Activated B cell treated with CpG ODN at 0.5 μM for 24 hours (primary cell): ENCODE results near the gene CAV3. TPM values are rescaled to one million over a fixed set of nuclear protein-coding genes. Genes with fewer than 3 reads are reported as not detected.

Source experiments
- ATAC-seq: fragments of 200-7000 bp; cut with Tn5 transposase; one replicate; pipeline ENCODE4 v1.10.0; 2021; ENCODE audit warnings: low read depth, mild to moderate bottlenecking, moderate library complexity
- CTCF ChIA-PET: fragments of 350-600 bp; sonication (Branson Sonifier 250); formaldehyde crosslinking; loops from one replicate; lab custom pipeline; 2021; ENCODE audit warnings: antibody characterized with exemption; lab: Charles Lee
- POLR2A ChIA-PET: fragments of 350-600 bp; sonication (Branson Sonifier 250); formaldehyde crosslinking; loops from one replicate; lab custom pipeline; 2021; ENCODE audit warnings: antibody characterized with exemption; lab: Charles Lee
- DNase-seq: peaks from one replicate; pipeline ENCODE4 v3.0.0; 2022
- H3K27ac Mint-ChIP-seq: one replicate; pipeline ENCODE4 v1.8.0; 2020; ENCODE audit warnings: mixed read lengths
- H3K27me3 Mint-ChIP-seq: one replicate; pipeline ENCODE4 v1.8.0; 2021; ENCODE audit warnings: mixed read lengths
- H3K36me3 Mint-ChIP-seq: one replicate; pipeline ENCODE4 v1.8.0; 2021; ENCODE audit warnings: low read depth, mixed read lengths
- H3K4me1 Mint-ChIP-seq: one replicate; pipeline ENCODE4 v1.8.0; 2021; ENCODE audit warnings: mixed read lengths
- H3K4me3 Mint-ChIP-seq: one replicate; pipeline ENCODE4 v1.8.0; 2020; ENCODE audit warnings: mild to moderate bottlenecking, mixed read lengths
- H3K9me3 Mint-ChIP-seq: one replicate; pipeline ENCODE4 v1.8.0; 2020; ENCODE audit warnings: mixed read lengths
- intact Hi-C: fragments of 100-400 bp; cut with micrococcal nuclease; formaldehyde crosslinking; loops from one replicate; pipeline ENCODE4 v1.15.1; 2024
- total RNA-seq: library from RNA; stranded (reverse); gene quantifications from 2 replicates; pipeline ENCODE4 v1.2.3, GENCODE V29; 2022
- TF ChIP-seq, protein P1 (sequence below): fragments of 200-600 bp; IDR thresholded peaks from one replicate; pipeline ENCODE4 v1.8.0; 2022; ENCODE audit warnings: antibody characterized with exemption, mild to moderate bottlenecking

The CAV3 gene
- total RNA-seq, 1 donor from 2014 or later: not detected

DNA sequence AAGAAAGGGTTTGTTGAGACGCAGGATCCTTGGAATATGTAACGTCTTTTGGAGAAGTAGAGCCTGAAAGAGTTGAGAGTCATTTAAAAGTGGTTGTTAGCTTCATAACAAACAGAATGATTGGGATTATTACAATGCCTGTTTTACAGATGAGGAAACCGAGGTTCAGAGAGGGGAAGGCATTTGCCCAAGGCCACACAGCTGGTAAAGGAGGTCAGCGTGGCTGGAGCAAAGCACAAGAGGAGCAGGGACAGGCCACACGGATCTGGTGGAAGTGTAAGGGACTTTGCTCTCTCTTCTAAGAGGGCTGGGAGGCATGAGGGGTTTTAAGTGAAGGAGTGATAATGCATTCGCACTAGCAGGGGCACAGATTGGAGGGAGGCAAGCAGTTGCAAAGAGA is 42.0 kb downstream of the CAV3 start:
- DNase-seq: no peak
- ATAC-seq: no peak
- ChIA-PET CTCF (no interaction called here), POLR2A (no interaction called here)
- Mint-ChIP-seq H3K9me3 (no peaks in the 10 kb centered on the region), H3K27me3 (peaks cover 27% of the 10 kb centered on the region), H3K4me3 (no peak overlapping the region), H3K36me3 (no peaks in the 10 kb centered on the region), H3K27ac (no peak overlapping the region), H3K4me1 (no peaks in the 10 kb centered on the region)
- TF ChIP-seq, protein P1, sequence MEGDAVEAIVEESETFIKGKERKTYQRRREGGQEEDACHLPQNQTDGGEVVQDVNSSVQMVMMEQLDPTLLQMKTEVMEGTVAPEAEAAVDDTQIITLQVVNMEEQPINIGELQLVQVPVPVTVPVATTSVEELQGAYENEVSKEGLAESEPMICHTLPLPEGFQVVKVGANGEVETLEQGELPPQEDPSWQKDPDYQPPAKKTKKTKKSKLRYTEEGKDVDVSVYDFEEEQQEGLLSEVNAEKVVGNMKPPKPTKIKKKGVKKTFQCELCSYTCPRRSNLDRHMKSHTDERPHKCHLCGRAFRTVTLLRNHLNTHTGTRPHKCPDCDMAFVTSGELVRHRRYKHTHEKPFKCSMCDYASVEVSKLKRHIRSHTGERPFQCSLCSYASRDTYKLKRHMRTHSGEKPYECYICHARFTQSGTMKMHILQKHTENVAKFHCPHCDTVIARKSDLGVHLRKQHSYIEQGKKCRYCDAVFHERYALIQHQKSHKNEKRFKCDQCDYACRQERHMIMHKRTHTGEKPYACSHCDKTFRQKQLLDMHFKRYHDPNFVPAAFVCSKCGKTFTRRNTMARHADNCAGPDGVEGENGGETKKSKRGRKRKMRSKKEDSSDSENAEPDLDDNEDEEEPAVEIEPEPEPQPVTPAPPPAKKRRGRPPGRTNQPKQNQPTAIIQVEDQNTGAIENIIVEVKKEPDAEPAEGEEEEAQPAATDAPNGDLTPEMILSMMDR: no peak
- intact Hi-C loops: no loop called here

DNA sequence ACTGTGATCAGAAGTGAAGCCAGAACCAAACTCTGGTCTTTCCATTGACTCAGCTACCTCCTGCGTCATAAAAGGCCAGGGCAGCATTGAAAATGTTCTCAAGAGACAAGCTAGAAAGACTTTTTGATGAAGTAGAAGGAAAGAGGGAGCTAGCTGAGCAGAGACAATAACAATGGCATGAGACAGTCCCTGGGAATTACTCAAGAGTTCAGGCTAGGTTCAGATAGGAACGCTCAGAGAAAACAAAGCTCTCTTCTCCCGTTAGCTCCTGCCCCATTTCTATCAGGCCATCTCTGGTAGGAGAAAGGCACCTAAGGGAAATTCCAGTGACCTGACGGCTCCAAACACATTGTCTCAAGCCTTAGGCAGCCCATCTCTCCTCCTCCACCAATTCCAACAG is 42.8 kb downstream of the CAV3 start:
- Mint-ChIP-seq H3K36me3 (no peaks in the 10 kb centered on the region), H3K4me3 (no peak overlapping the region), H3K4me1 (no peaks in the 10 kb centered on the region), H3K9me3 (no peaks in the 10 kb centered on the region), H3K27me3 (peaks cover 20% of the 10 kb centered on the region), H3K27ac (no peak overlapping the region)
- no peak for ATAC-seq
- POLR2A ChIA-PET: no interaction called here
- DNase-seq: no peak
- TF ChIP-seq, protein P1: no peak
- intact Hi-C loops: no loop called here
- CTCF ChIA-PET: no interaction called here

DNA sequence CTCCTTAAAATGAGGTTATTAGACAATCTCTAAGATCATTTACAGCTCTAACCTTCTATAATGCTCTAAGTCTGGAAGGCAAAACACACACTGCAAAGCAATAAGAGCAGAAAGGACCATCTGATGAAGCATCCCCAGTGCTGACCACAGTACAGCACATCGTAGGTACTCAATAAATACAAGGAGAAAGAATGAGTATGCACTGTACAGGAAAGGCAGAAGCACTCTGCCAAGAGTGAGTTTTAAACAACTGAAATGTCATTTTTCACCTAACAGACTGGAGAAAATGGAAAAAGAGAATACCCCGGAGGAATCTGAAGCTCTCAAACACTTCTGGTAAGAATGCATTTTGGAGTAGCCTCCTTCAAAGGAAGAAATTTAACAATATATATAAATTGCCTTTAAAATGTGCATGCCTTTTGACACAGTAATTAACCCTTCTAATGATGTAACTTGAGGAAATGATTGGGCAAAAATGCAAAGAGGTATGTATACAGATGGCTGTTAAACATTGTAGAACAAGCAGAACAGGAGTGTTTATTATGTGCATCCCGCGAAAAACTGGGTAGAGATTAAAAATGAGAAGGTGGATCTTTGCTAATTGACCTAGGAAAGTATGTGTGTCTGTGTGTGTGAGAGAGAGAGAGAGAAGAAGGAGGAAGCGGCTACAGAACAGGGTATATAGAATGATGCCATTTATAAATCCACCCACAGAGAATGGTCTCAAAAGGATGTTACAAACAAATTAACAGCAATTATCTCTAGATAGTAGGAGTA is 43.8 kb downstream of the CAV3 start:
- Mint-ChIP-seq H3K36me3 (no peaks in the 10 kb centered on the region), H3K27ac (no peak overlapping the region), H3K4me3 (no peak overlapping the region), H3K27me3 (peaks cover 14% of the 10 kb centered on the region), H3K9me3 (no peaks in the 10 kb centered on the region), H3K4me1 (no peaks in the 10 kb centered on the region)
- DNase-seq: no peak
- ChIA-PET CTCF (interaction anchor here (1.3 kb wide), 1 partner anchor 8 kb away, joined by 8 read pairs; the partner anchor contains the start of gene OXTR), POLR2A (no interaction called here)
- intact Hi-C loops: no loop called here
- TF ChIP-seq, protein P1: no peak
- no peak for ATAC-seq

DNA sequence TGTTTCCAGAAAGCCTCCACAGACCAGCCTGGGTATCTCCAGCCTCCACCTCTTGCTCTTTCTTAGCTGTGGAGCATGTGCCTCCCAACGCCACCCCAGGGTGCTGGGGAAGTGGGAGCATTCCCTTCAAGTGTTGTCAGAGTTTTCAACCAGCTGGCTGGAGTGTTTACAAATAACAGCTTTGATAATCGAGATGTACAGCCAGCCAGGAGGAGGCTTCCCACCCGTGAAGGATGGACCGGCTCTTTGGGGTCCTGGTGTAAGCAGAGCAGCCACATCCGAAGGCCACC is 44.3 kb downstream of the CAV3 start:
- Mint-ChIP-seq H3K27me3 (peaks cover 14% of the 10 kb centered on the region), H3K27ac (no peak overlapping the region), H3K9me3 (no peaks in the 10 kb centered on the region), H3K4me3 (no peak overlapping the region), H3K36me3 (no peaks in the 10 kb centered on the region), H3K4me1 (no peaks in the 10 kb centered on the region)
- intact Hi-C loops: no loop called here
- ChIA-PET CTCF (interaction anchor here (1.3 kb wide), 1 partner anchor 8 kb away, joined by 8 read pairs; the partner anchor contains the start of gene OXTR), POLR2A (no interaction called here)
- no peak for DNase-seq
- TF ChIP-seq, protein P1: no peak
- ATAC-seq: no peak

DNA sequence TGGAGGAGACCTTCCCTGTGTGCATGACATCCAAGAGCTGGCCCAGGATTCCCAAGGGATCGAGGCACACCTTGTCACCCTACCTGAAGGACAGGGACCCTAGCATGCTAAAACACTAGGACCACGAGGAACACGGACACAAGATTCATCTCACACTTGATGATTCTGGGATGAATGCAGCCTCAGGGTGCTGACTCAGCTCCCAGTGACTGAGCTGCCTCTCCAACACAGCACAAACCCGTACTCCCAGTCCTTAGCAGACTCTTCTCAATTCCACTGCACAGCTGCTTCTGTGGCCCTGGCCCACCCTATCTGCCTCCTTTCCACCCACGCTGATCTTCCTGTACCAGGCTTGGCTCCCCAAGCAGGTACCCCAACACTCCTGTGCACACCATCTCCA is 44.9 kb downstream of the CAV3 start:
- no peak overlapping the region for H3K27ac Mint-ChIP-seq
- H3K27me3 Mint-ChIP-seq: peaks cover 14% of the 10 kb centered on the region
- POLR2A ChIA-PET: no interaction called here
- TF ChIP-seq, protein P1: no peak
- H3K9me3 Mint-ChIP-seq: no peaks in the 10 kb centered on the region
- DNase-seq: no peak
- ATAC-seq: no peak
- intact Hi-C loops: no loop called here
- no peaks in the 10 kb centered on the region for H3K4me1 Mint-ChIP-seq
- CTCF ChIA-PET: interaction anchor here (1.3 kb wide), 1 partner anchor 9 kb away, joined by 8 read pairs; the partner anchor contains the start of gene OXTR
- H3K36me3 Mint-ChIP-seq: no peaks in the 10 kb centered on the region
- H3K4me3 Mint-ChIP-seq: no peak overlapping the region
